Duodenal mucosa (tissue), 2 donors: ENCODE data around the gene TEKTIP1.

Source experiments
- H3K27ac ChIP-seq: one replicate; pipeline ENCODE4 v1.7.0; 2013; ENCODE audit warnings: low read depth, low read length
- H3K27me3 ChIP-seq, 2 donors: one replicate each; pipeline ENCODE4 v1.7.0; 2013; ENCODE audit warnings: low read length in 2 of 2, control low read depth in 1 of 2; ENCODE audit not compliant: insufficient read depth in 2 of 2, control insufficient read depth in 1 of 2
- H3K36me3 ChIP-seq, 2 donors: one replicate each; pipeline ENCODE4 v1.7.0; 2013; ENCODE audit warnings: low read length in 2 of 2, control low read depth in 1 of 2; ENCODE audit not compliant: insufficient read depth in 2 of 2, control insufficient read depth in 1 of 2
- H3K4me1 ChIP-seq, 2 donors: one replicate each; pipeline ENCODE4 v1.7.0; 2013; ENCODE audit warnings: low read length in 2 of 2, control low read depth in 1 of 2; ENCODE audit not compliant: insufficient read depth in 2 of 2, control insufficient read depth in 1 of 2
- H3K4me3 ChIP-seq, 2 donors: one replicate each; pipeline ENCODE4 v1.7.0; 2013; ENCODE audit warnings: low read length in 2 of 2, low read depth in 1 of 2
- H3K9ac ChIP-seq, 2 donors: one replicate each; pipeline ENCODE4 v1.7.0; 2013; ENCODE audit warnings: low read length in 2 of 2, low read depth in 1 of 2
- H3K9me3 ChIP-seq, 2 donors: one replicate each; pipeline ENCODE4 v1.7.0; 2013; ENCODE audit warnings: low read length in 2 of 2, control low read depth in 1 of 2; ENCODE audit not compliant: control insufficient read depth in 1 of 2

The TEKTIP1 gene

DNA sequence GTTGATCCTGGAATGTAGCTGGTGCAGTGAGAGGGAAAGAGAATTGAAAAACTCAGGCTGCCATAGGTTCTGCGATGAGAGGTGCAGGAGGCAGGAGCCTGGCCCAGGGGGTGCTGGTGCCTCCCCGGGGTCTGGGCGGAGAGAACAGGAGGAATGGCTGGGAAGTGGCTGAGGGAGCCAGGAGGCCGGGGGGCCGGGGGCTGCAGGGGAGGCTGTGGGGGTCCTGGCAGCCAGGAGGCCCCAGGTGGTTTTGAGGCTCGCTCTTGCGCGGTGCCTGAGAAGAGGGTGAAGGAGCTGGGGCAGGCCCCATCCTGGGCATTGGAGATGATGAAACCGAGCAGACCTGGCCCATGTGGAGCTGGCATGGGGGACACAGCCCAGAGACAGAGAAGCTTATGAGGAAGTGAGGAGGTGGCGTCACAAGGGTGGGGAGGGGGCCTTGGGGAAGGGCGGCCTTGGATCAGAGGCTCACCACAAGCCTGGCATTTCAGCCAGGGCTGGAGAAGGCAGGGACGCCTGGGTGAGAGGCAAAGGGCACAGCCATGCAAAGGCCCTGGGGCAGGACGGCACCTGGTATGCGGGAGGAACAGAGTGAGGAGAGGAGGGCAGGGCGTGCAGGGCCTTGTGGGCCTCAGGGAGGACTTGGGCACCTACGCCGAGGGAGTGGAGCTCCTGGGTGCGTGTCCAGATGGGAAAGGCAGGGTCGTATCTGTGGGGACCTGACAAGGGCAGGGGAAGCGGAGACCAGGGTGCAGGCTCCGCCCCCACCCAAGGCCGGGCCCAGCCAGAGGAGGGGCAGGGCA lies 1.3 kb upstream of the TEKTIP1 start:
- H3K27ac ChIP-seq = no peak overlapping the region
- H3K4me1 ChIP-seq = no peaks in the 10 kb centered on the region
- H3K9me3 ChIP-seq = no peaks in the 10 kb centered on the region
- H3K36me3 ChIP-seq = peaks cover 18 to 38% of the 10 kb centered on the region in 2 donors
- H3K9ac ChIP-seq = no peak overlapping the region
- no peak overlapping the region for H3K4me3 ChIP-seq
- H3K27me3 ChIP-seq = no peaks in the 10 kb centered on the region

DNA sequence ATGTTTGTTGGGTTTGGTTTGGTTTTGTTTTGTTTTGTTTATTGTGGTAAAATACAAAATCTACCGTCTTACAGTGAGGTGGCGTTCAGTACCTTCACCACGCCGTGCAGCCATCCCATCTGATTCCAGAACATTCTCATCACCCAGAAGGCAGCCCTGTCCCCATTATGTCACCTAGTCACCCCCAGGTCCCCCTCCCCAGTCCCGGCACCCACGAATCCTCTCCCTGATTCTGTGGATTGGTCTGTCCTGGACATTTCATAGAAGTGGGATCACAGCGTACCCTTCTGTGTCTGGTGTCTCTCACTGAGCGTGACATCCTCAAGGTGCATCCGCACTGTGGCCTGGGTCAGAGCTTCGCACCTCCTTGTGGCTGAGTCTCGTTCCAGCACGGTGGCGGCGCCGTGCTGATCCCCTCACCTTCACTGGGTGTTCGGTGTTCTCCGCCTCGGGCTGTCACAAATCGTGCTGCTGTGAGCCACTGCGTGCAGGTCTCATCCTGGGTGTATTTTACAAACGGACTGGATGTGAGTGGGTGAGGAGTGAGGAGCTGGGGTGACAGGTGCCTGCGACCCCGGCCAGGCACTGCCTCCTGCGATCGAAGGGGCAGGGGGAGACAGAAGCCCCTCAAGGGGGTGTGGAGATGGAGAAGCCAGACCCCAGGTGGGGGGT lies 580 bp upstream of the TEKTIP1 start:
- no peaks in the 10 kb centered on the region for H3K9me3 ChIP-seq
- no peak overlapping the region for H3K27ac ChIP-seq
- no peaks in the 10 kb centered on the region for H3K4me1 ChIP-seq
- no peak overlapping the region for H3K4me3 ChIP-seq
- H3K9ac ChIP-seq = no peak overlapping the region
- H3K36me3 ChIP-seq = peaks cover 13 to 30% of the 10 kb centered on the region in 2 donors
- H3K27me3 ChIP-seq = no peaks in the 10 kb centered on the region

DNA sequence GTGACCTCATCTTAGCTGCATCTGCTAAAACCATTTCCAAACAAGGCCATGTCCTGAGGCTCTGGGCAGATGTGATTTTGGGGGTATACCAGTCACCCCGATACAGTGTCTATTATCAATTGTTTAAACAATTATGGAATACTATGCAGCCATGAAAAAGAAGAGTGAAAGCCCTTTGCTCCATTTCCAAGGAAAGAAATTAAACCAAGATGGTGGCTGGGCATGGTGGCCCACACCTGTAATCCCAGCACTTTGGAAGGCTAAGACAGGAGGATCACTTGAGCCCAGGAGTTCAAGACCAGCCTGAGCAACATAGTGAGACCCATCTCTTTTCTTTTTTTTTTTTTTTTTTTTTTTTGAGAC lies 763 bp downstream of the TEKTIP1 start:
- Histone ChIP-seq H3K4me3 (no peak overlapping the region), H3K9ac (no peak overlapping the region), H3K36me3 (peaks cover 9 to 18% of the 10 kb centered on the region in 2 donors), H3K27ac (no peak overlapping the region), H3K4me1 (no peaks in the 10 kb centered on the region), H3K9me3 (no peaks in the 10 kb centered on the region), H3K27me3 (no peaks in the 10 kb centered on the region)

GRCh38 chr19:3543150-3544057 lies 4.4 kb downstream of the TEKTIP1 start:
- Histone ChIP-seq H3K9ac (no peak overlapping the region), H3K9me3 (no peaks in the 10 kb centered on the region), H3K4me1 (no peaks in the 10 kb centered on the region), H3K4me3 (no peak overlapping the region), H3K27ac (no peak overlapping the region), H3K36me3 (peaks cover 0 to 20% of the 10 kb centered on the region in 2 donors), H3K27me3 (no peaks in the 10 kb centered on the region)

DNA sequence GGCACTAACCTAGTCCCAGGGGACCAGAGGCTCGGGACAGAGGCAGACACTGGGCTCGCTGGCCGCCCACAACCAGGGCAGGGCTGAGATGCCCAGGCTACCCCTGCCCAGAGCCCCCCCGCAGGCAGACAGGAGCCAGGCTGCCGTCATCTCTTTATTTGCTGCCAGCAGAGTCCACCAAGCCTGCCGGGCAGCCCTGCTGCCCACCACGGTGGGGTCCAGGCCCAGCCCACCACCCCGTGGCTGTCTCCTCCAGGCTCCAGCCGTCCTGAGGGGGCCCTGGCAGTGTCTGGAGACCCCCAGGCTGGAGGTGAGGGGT lies 5.0 kb downstream of the TEKTIP1 start:
- Histone ChIP-seq H3K9ac (no peak overlapping the region), H3K27ac (no peak overlapping the region), H3K9me3 (no peaks in the 10 kb centered on the region), H3K4me3 (no peak overlapping the region), H3K4me1 (no peaks in the 10 kb centered on the region), H3K36me3 (peaks cover 0 to 18% of the 10 kb centered on the region in 2 donors), H3K27me3 (no peaks in the 10 kb centered on the region)

- Histone ChIP-seq H3K27me3 (no peaks in the 10 kb centered on the region), H3K36me3 (peaks cover 0 to 18% of the 10 kb centered on the region in 2 donors), H3K9me3 (no peaks in the 10 kb centered on the region), H3K4me3 (no peak overlapping the region), H3K9ac (no peak overlapping the region), H3K27ac (no peak overlapping the region), H3K4me1 (no peaks in the 10 kb centered on the region)
Observed at GRCh38 chr19:3544742-3545668, 6.0 kb downstream of the TEKTIP1 start.

- Histone ChIP-seq H3K9me3 (no peaks in the 10 kb centered on the region), H3K4me1 (no peaks in the 10 kb centered on the region), H3K27me3 (no peaks in the 10 kb centered on the region), H3K4me3 (no peak overlapping the region), H3K36me3 (peaks cover 0 to 20% of the 10 kb centered on the region in 2 donors), H3K27ac (no peak overlapping the region), H3K9ac (no peak overlapping the region)
Observed at GRCh38 chr19:3545669-3546034, 6.7 kb downstream of the TEKTIP1 start.

DNA sequence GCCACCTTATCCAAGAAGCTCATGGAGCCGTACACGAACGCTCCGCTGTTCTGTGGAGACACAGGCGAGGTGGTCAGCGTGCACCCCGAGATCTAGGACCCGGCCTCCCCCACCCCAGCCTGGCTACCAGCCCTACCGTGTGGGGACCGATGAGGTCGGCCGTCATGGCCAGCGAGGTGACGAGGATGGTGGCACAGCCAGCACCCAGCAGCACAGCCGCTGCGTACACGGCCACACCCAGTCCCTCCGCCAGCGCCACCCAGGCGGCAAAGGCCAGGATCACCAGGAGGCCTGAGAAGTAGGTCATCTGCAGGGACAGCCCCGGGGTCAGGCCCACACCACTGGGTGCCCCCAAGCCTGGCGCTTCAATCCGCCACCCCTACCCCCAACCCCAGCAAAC lies 7.1 kb downstream of the TEKTIP1 start:
- no peak overlapping the region for H3K27ac ChIP-seq
- no peak overlapping the region for H3K9ac ChIP-seq
- H3K4me3 ChIP-seq = no peak overlapping the region
- no peaks in the 10 kb centered on the region for H3K27me3 ChIP-seq
- H3K9me3 ChIP-seq = no peaks in the 10 kb centered on the region
- H3K4me1 ChIP-seq = no peaks in the 10 kb centered on the region
- H3K36me3 ChIP-seq = peaks cover 0 to 22% of the 10 kb centered on the region in 2 donors

GRCh38 chr19:3547301-3547731 lies 8.3 kb downstream of the TEKTIP1 start:
- Histone ChIP-seq H3K4me3 (no peak overlapping the region), H3K9ac (no peak overlapping the region), H3K36me3 (peaks cover 0 to 22% of the 10 kb centered on the region in 2 donors), H3K9me3 (no peaks in the 10 kb centered on the region), H3K27ac (no peak overlapping the region), H3K4me1 (no peaks in the 10 kb centered on the region), H3K27me3 (no peaks in the 10 kb centered on the region)
